GM19372 (cell line): ENCODE data around the gene NAPA.

Experiments
- ATAC-seq: cut with Tn5 transposase; IDR thresholded peaks from one replicate; pipeline ENCODE4 v1.9.1; 2021; ENCODE audit warnings: mild to moderate bottlenecking, low read depth, moderate library complexity; ENCODE audit not compliant: unreplicated experiment

The NAPA gene

DNA sequence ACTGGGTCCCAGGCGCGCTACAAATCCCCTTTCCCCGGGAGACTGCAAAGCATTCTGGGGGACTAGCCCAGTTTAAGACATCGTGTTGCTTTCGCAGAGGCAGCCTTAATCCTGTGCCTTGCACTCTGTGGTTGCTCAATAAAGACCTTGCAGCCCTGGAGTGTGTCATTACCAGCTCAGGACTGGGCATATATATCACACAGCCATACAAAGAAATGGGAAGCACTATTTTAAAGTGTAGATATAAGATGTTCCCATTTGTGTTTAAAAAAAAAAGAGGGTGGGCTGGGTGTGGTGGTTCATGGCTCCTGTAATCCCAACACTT is 11.1 kb downstream of the NAPA start:
- no peak for ATAC-seq

DNA sequence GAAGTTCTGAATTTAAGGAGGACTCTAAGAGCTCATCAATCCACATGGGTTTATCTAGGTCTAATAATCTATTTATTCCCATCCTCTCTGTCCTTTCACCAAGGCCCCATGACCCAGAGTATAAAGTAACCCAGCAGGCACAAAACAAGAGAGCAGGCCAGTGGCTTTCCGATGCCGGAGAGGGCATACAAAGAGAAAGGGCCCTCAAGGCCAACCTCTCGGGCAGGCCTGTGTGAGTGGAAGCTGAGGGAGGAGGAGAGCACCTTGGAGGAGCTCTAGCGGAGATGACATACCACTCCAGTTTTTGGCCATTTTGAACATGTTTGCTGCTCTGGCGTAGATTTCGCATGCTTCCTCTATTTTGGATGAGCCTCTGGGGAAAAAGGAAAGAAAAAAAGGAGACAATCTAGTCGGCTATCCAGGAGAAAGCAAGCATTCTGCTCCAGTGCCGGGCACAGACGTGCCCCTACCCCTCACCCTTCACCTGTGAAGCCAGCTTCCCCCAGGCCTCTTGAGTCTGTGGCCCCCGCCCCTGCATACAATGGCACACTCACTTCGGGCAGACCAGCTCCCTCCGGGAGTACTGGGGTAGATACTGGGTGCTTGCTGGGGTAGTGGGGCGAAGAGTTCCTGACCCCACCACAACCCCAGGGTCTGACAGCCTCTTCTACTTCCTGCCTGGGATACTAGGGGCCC is 11.6 kb downstream of the NAPA start:
- ATAC-seq: no peak

DNA sequence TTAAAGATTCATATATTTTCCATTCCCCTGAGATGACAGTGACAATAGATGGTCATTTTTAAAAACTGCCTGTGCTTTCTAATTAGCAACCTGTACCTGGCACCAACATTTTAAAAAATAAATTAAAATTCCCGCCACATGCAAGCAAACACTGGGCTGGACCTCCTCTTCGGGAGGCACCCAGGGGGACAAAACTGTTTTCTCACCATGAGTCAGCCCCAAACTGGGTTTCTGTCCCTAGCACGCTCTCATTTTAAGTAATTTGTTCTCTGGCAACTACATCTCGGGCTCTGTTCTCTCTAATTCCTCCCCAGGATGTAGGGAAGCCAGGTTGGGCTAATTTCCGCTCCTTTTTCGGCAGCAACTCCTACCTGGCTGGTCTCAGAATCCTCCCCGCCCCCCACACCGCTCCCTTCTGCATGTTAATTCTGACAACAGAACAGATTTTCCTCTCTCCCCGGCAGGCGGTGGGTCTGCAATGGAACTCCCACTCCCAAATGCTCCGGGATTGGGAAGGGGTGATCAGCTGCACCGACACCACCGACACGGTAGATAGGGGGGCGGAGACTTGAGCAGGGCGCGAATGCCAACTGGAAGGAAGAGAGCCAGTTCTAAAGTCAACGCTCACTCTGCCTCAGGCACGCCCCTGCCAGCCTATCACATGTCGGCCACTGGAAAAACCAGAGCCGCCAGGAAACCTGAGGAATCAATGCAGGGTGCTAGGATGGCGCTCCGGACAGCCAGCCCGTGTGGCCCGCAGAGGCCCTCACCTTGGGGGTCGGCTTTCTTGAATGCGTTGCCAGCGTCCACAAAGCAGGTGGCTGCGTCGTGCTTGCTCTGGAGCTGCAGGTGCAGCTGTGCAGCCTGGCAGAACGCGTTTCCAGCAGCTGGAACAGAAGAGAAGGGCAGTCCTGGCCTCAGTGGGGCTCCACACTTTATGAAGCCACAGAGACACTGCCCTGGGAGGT is 14.7 kb downstream of the NAPA start:
- no peak for ATAC-seq

DNA sequence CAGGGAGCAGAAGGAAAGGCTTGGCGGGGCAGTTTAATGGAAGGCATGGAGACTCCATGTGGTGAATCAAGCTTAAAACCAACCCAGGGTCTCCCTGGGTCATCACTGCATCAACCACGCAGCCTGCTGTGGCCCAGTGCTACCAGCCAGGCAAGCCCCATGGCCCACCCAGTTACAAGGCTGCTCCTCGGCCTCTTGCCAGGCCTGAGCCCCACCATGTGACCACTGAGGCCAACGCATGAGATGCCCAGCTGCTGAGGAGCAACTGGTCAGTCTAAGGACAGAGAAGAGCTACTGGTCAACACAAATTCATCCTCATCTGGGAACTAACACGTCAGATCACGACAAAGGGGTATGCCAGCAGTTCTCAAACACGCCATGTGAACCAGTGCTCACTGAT is 15.5 kb downstream of the NAPA start:
- ATAC-seq: no peak

DNA sequence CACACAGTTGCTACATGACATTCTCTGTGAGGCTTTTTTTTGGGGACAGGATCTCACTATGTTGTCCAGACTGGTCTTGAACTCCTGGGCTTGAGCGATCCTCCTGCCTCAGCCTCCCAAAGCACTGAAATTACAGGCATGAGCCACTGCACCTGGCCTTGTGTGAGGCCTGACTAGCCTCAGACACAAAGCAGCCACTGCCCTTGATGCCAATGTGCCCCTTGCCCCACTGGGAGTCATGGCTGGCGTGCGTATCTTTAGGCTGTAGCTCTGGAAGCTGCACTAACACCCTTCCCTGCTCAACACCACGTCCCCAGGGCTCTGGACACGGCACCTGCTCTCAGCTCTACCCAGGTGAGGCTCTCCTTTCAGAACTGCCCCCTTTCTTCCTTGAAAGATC is 16.3 kb downstream of the NAPA start:
- ATAC-seq: no peak

DNA sequence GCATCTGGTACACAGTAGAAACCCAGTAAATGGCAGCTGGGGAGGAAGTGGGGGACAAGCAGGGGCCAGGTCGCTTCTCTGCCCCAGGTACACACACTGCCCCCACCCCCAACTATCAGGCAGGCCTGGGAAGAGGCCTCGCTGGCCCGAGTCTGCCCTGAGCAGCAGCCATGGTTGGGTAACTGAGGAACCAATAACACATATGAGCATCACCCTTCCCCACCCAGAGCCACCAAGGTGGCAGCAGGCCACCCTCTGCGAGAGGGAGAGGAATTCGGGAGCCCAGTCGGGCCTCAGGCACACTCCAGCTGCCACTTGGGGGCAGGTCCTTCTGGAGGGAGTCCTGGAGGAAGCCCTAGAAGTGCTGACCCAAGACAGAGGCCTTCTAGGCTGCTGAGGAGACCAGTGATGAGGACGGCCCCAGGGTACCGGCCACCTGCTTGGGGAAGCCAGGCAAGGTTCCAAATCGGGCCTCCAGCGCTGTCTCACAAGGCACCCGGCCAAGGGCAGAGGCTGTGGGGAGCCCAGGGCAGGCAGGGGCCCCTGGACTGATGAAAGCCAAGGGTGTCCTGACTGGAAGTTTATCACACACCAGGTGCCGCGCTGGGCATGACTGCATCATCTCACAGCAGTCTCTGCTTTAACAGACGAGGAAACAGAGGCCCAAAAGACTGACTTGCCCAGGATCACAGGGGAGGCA is 16.9 kb downstream of the NAPA start:
- no peak for ATAC-seq

DNA sequence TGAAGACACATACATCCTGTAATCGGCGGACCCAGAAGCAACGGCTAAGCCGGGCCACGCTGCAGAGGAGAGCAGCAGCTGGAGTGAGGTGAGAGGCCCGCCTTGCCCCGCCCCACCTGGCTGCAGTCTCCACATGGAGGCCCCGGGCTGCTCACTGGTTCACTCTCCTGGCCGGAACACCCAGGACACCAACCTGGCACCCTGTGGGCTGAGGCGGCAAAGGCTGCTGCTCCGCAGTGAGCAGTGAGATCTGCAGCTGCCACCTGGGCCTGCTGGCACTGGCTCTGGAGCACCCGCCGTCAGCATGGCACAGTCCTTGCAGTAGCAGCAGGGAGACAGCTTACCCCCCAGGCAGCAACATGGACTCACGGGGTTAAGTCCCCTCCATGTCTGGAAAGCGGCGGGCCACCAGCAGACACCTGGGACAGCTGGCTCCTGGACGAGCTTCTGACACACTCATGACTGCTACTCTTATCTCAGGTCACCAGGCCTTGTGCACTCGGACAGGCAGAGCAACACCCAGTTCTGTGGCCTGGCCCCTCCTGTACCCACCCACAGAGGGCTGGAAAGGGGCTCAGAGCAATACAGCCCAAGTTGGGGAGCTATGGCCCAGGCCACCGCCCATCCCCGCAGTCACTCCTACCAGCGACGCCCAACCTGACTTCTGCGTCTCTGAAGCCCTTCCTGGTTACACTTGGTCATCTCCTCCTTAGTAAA is 17.7 kb downstream of the NAPA start:
- no peak for ATAC-seq

DNA sequence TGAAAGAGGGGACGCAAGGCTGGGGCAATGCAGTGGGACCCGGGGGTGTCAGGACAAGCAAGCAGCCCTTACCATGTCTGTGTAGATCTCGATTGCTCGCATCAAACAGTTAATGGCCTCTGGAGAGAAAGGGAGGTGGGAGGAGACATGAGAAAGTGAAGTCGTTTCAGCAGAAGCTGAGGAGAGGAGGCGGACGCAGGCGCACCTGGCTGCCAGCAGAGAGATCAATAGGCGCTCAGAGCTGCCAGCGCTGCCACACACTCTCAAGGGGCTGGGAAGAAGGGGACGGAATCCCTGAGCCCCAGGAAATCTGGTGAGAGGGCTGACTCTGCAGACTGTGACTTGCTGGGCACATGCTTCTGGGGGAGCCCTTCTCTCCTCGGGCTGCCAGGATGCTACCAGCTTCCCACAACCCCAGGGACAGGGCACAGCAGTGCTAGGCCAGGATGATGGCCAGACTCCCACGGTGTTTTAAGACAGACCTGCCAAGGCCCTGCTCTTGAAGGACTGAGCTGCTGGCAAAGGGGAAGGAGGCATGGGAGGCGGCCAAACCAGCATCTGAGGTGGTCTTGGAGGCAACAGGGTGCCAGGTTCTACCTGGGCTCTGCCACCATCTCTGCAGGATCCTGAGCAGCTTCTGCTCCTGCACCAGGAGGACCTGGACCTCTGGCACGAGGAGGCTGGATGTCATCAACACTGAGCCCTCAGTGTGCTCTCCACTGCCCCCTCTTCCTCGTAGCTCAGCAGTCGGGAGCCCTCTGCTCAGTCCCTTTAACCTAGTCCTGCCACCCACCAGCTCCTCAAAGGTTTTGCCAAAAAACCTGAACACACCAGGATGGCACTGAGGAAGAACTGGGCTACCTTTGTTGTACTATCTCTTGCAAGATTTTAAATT is 19.1 kb downstream of the NAPA start:
- no peak for ATAC-seq

DNA sequence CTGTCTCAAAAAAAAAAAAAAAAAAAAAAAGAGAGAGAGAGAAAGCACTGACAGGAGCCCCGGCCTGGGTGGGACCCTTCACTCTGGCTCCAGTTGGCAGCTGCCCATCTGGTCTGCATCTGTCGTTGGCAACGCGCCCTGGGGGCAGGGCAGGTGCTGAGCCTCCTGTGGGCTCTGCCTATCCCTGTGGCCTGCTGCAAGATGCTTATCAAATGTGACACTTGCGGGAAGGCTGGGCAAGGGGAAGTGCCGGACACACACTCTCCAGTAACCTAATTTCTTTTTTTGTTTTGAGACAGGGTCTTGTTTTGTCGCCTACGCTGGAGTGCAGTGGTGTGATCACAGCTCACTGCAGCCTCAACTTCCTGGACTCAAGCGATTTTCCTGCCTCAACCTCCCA is 20.1 kb downstream of the NAPA start:
- ATAC-seq: no peak

DNA sequence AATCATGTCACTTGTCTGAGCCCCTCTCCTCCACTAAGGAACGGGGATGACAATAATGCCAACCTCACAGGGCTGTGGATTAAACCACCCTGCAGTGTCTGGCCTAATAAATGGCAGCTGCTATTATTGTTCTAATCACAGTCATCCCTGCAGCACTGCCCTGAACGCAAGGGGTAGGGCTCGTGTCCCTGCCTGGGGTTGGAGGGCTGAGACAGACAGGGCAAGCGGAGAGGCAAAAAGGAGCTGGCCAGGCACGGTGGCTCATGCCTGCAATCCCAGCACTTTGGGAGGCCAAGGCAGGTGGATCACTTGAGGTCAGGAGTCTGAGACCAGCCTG is 20.7 kb downstream of the NAPA start:
- no peak for ATAC-seq

DNA sequence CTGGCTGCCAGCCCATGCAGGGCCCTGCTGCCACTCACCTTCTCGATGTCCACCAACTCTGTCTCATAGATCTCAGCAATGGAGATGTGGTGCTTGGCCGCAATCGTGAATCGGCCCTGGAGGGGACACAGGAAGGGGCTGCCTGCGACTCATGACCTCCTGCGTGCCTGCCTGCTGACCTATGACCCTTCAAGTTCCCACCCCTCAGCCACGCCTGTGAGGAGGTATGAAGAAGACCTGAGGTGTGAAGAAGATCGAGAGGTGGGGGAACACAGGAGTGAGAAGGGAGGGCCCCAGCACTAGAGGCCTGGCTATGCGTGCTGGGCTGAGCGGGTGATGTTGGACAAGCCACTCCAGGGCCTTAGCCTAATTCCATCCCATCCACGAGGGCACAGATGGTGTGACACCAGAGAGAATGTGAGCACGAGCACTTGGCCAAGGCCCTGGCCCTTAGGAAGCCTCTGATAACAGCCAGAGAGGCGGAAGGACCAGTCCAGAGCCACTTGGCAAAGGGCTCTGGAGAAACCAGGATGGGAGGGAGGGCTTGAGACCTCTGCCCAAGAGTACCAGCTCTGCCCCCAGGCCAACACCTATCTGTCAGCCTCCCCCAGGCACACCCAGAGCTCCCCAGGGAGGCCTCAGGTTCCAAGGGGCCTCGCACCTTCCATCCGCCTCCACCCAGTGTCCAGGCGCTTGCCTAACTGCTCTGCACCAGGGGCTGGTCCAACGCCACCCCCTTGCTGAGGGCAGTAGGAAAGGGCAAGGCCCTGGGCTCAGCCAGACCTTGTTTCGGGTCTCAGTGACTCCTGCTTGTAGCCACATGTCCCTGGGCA is 21.3 kb downstream of the NAPA start:
- no peak for ATAC-seq

DNA sequence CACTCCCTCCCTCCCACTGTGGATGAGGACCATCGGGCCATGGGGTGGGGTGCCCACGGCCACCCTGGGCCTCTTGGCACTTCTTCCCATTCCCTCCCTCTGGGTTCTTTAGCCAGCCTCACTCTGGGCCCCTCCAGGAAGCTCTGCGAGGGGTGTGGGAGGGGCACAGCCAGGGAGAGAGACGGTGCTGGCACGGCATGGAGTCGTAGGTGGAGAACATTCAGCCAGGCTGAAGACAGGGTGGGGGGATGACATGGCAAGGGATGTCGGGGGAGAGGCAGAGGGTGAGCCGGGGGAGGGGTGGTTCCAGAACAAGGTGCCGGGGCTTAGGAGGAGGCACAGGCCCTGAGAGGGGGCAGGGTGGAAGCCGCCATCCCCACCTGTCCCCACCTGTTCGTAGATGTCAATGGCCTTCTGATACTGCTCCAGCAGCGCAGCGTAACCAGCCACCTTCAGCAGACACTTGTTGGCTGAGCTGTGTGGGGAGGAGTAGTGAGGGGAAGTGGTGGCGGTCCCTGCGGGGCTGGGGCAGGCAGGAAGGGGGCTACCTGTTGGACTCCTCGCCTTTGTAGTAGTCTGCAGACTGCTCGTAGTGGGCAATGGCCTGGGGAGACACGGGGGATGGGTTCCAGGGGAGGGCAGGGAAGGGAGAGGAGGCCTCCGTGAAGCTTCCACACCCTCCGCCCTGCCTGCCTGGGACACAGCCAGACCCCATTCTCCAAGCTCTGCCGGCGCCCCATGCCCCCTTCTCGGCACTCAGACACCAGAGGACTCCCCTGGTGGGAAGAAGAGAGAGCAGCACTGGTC is 22.1 kb downstream of the NAPA start:
- ATAC-seq: no peak

DNA sequence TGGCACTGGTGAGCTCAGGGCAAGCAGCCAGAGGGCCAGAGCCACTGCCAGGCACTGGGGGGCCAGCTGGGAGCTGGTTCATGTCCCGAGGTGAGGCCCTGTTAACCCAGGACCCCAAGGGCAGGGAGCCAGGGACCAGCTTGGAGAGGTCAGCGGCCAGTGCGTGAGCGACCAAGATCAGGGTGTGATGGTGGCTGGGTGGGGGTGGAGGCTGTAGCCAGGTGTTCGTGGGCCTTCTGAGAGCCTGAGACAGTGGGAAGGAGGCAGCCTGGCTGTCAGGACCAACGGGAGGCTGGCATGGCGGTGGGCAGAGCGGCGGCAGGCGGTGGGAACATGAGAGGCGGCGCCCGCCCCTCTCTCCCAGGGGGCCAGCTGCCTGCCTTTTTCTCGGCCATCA is 22.7 kb downstream of the NAPA start:
- no peak for ATAC-seq

DNA sequence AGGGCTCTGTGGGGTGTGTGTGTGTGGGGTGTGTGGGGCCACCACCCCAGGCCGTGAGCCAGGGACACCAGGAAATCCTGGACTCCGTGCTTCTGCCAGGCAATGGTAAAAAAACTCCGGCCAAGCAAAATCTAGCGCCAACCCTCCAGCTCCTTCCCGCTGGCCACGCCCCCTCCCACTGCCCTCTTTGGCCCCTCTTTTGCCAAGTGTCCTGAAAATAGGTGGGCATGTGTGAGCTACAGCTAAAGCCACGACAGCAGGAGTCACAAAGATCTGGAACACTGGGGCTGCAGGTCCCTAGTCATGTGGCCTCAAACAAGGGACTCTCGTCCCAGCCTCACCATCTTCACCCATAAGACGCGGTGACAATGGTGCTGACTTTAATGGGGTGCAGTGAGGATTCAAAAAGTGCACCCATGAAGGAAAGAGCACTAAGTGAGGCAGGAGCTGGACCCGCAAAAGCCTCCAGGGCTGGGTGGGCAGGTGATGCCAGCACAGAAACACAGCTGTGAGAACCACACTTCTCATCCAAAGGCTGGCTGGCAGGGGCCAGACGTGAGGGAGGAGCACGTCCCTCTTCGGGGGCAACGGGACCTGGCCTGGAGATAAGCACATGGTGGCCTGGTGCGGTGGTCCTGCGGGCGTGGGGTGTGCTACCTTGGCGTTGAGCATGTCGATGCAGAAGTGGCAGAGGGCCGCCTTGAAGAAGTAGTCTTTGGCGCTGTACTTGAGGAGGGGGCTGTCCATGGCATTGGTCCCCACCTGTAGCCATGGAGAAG is 23.3 kb downstream of the NAPA start:
- ATAC-seq: no peak

DNA sequence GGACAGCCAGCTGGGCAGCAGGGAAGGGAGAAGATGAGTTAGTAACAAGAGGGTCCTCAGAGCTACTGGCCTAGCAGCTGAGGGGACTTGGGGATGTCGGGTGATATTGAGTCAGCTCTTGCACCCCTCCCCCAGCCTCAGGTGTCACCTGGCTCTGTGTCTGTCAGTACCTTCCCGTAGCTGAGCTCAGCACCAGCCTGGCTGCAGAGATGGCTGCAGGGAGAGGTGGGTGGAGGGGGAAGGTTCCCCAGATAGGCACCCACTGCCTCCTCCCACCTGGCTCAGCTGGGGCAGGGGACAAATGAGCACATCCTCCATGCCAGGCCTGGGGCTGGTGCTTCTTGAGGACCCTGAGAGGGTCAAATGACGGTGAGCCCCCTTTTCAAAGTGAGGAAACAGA is 24.0 kb downstream of the NAPA start:
- no peak for ATAC-seq

DNA sequence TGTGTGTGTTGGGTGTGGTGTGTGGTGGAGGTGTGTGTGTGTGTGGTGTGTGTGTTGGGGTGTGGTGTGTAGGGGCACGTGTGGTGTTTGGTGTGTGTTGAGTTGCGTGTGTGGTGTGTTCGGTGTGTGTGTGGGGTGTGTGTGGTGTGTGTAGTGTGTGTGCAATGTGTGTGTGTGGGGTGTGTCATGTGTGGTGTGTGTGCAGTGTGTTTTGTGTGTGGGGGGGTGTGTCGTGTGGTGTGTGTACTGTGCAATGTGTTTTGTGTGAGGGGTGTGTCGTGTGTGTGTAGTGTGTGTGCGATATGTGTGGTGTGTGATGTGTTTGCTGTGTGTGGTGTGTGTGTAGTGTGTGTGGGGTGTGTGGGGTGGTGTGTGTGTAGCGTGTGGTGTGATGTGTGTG is 24.8 kb downstream of the NAPA start:
- no peak for ATAC-seq

DNA sequence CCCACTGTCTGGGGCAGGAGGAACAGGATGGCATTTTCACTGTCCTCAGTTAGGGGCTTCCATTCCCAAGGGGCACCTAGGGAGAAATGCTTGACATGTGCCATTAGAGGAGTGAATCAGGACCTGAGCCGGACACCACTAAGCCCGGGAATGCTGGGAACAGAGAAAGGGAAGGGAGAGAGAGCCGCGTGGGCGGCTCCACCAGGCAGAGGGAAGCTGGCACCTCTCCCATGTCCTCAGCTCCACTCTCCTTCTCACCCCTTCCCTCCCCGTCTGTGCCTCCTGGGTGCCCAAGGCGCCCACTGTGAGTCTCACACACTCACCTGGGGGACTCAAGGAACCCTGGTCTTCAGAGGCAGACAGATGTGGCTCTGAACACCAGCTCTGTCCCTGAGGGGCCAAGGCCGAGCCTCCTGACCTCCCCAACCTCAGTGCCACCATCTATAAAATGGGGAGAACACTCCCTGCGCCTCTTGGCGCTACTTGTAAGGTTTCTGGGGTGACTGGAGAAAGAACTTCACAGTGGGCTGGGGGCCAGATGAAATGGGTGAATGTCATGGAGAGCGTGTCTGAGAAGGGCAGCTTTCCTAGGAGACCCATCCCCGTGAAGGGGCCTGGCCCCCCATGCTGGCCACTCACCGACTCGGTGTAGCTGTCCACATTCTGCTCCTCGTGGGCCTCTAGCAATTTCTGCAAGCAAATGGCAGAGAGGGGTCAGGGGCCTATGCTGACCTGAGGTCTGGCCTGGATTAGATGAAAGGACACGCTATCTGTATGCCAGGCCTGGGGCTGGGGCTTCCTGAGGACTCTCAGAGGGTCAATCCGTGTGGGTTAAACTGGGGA is 25.6 kb downstream of the NAPA start:
- no peak for ATAC-seq
